ENCODE data around the gene GJB2.

DNA sequence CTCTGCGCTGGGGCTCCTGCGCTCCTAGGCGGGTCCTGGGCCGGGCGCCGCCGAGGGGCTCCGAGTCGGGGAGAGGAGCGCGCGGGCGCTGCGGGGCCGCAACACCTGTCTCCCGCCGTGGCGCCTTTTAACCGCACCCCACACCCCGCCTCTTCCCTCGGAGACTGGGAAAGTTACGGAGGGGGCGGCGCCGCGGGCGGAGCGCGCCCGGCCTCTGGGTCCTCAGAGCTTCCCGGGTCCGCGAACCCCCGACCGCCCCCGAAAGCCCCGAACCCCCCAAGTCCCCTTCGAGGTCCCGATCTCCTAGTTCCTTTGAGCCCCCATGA, at the start of gene GJB2:
- TF ChIP-seq MAFK (IDR thresholded peaks at IDR 0.05; ENCODE audit: low read depth, low read length), result no peak
- no peak for TF ChIP-seq CEBPB (IDR thresholded peaks at IDR 0.05; ENCODE audit: low read depth, low read length)
- TF ChIP-seq, protein P1, sequence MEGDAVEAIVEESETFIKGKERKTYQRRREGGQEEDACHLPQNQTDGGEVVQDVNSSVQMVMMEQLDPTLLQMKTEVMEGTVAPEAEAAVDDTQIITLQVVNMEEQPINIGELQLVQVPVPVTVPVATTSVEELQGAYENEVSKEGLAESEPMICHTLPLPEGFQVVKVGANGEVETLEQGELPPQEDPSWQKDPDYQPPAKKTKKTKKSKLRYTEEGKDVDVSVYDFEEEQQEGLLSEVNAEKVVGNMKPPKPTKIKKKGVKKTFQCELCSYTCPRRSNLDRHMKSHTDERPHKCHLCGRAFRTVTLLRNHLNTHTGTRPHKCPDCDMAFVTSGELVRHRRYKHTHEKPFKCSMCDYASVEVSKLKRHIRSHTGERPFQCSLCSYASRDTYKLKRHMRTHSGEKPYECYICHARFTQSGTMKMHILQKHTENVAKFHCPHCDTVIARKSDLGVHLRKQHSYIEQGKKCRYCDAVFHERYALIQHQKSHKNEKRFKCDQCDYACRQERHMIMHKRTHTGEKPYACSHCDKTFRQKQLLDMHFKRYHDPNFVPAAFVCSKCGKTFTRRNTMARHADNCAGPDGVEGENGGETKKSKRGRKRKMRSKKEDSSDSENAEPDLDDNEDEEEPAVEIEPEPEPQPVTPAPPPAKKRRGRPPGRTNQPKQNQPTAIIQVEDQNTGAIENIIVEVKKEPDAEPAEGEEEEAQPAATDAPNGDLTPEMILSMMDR (conservative IDR thresholded peaks at IDR 0.05; ENCODE audit: low read depth, low read length), result no peak
- no peak for TF ChIP-seq POLR2A (IDR thresholded peaks at IDR 0.05; ENCODE audit: low read depth, low read length)
- no peak for TF ChIP-seq RFX5 (IDR thresholded peaks at IDR 0.05; ENCODE audit: low read depth, low read length)
- TF ChIP-seq RAD21 (IDR thresholded peaks at IDR 0.05; ENCODE audit: low read length), result no peak
- TF ChIP-seq RCOR1 (IDR thresholded peaks at IDR 0.05; ENCODE audit: insufficient replicate concordance, low read length), result no peak
- no peak for TF ChIP-seq MAZ (IDR thresholded peaks at IDR 0.05; ENCODE audit: borderline replicate concordance, low read depth, low read length)
- no peak for TF ChIP-seq CHD1 (IDR thresholded peaks at IDR 0.05; ENCODE audit: low read depth, low read length)
- TF ChIP-seq, protein P2, sequence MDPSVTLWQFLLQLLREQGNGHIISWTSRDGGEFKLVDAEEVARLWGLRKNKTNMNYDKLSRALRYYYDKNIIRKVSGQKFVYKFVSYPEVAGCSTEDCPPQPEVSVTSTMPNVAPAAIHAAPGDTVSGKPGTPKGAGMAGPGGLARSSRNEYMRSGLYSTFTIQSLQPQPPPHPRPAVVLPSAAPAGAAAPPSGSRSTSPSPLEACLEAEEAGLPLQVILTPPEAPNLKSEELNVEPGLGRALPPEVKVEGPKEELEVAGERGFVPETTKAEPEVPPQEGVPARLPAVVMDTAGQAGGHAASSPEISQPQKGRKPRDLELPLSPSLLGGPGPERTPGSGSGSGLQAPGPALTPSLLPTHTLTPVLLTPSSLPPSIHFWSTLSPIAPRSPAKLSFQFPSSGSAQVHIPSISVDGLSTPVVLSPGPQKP (IDR thresholded peaks at IDR 0.05; ENCODE audit: borderline replicate concordance, low read depth, low read length), result no peak
